ENCODE measurements around the gene IAH1.

IAH1 gene

GRCh38 chr2:9524291-9524690 is 49.9 kb downstream of the IAH1 start:
- intact Hi-C loops (cut with DNase I) = no loop called here
- no peak for DNase-seq

GRCh38 chr2:9525266-9525665 is 50.9 kb downstream of the IAH1 start:
- DNase-seq = no peak
- intact Hi-C loops (cut with DNase I) = no loop called here

GRCh38 chr2:9527995-9528787 is 53.8 kb downstream of the IAH1 start:
- intact Hi-C loops (cut with DNase I) = no loop called here
- DNase-seq = no peak

GRCh38 chr2:9532421-9532820 is 58.1 kb downstream of the IAH1 start:
- intact Hi-C loops (cut with DNase I) = no loop called here
- DNase-seq = no peak

- intact Hi-C loops (cut with DNase I) = no loop called here
Measured at GRCh38 chr2:9533663-9534062, 59.3 kb downstream of the IAH1 start.

GRCh38 chr2:9535177-9535576 is 60.8 kb downstream of the IAH1 start:
- no peak for DNase-seq
- intact Hi-C loops (cut with DNase I) = no loop called here

More at GRCh38 chr2:9533663-9534062, 59.3 kb downstream of the IAH1 start:
- no peak for DNase-seq

GRCh38 chr2:9536504-9536903 is 62.2 kb downstream of the IAH1 start:
- intact Hi-C loops (cut with DNase I) = no loop called here
- DNase-seq = no peak

GRCh38 chr2:9538000-9538507 is 63.7 kb downstream of the IAH1 start:
- intact Hi-C loops (cut with DNase I) = no loop called here
- DNase-seq = no peak

Measured in posterior cingulate gyrus (tissue), 11 donors.